ENCODE data around the gene BAIAP2L1.

The BAIAP2L1 gene

DNA sequence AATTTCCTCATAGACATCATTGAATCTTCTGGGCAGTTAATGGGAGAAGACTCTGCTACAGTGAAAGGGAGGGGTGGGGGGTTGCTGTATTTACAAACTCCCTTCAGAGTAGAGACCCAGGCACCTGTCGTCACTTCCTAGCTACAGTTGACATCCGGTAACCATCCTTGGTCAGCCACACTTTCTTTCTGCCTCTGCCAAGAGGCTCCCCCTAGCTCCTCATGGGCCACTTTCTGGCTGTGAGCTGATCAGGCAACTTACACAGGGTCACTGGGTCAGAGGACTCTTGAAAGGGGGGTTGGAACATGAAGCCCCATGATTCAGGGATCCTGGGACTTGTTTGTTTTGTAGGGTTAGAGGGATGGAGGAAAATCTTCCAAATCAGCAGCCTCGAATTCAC lies 150.1 kb downstream of the BAIAP2L1 start:
- FAIRE-seq (peak; percentile 49), DNase-seq (ENCODE audit: extremely low spot score, insufficient read length, low read depth) (no peak)

DNA sequence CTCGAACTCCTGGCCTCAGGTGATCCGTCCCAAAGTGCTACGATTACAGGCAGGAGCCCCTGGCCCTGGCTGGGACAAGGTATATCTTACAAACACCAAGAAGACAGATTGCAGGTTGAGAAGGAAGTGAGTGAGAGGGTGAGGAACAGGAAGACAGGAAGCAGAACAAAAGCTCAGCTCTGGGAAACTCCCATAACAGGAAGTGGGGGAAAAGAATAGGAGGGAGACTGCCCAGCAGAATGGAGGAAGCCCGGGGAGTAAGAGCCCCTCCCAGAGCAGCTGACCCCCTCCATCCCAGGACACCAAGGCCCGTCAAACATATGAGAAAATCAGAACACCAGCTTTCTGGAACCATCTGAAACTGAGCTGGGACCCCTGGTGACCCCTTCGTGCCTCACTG lies 151.8 kb downstream of the BAIAP2L1 start:
- DNase-seq (ENCODE audit: extremely low spot score, insufficient read length, low read depth) (no peak), FAIRE-seq (no peak)

DNA sequence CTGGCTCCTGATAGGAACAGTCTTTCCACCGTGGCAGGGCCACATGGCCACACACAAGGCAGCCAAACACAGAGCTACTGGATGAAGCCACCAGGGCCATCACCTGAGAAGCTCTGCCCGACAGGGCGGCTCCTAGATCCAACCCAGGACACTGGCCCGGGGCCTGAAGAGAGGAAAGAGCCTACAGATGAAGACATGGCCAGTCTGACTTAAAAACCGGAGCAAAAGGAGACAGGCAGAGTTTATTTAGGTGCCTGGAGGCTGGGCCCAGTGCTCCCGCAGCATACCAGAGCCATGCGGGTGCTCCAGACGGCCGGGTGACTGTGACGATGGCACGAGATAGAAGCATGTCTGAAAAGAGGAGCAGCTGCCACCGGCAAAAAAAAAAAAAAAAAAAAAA lies 152.7 kb downstream of the BAIAP2L1 start:
- FAIRE-seq = no peak
- DNase-seq (ENCODE audit: extremely low spot score, insufficient read length, low read depth) = no peak

DNA sequence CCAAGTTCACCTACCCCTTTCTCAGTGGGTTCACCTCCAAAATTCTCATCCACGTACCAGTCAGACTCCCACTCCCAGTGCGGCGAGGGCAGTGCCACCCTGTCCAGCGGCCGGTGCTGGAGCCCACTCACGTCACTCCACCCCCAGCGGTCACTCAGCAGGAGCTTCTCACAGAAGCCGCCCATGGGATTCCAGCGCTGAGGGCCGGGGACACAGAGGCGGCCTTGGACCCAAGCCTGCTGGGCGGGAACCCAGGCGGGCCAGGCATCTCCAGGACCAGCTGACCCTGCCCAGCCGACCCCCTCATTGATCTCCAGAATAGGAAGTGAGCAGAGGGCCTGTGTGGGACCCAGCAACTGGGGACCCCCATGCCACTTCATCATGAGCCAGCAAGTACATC lies 156.0 kb downstream of the BAIAP2L1 start:
- FAIRE-seq (no peak), DNase-seq (ENCODE audit: extremely low spot score, insufficient read length, low read depth) (no peak)

DNA sequence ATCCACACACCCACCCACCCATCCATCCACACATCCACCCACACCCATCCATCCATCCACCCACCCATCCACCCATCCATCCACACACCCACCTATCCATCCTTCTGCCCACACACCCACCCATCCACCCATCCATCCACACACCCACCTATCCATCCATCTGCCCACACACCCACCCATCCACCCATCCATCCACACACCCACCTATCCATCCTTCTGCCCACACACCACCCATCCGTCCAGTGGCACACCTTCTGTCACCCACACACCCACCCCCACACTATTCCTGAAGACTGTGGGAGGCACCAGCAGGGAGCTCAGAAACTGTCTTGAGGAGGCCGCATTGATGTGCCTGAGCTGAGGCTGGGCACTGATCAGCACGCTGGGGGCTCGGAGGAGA lies 158.0 kb downstream of the BAIAP2L1 start:
- DNase-seq (ENCODE audit: extremely low spot score, insufficient read length, low read depth) (no peak), FAIRE-seq (no peak)

DNA sequence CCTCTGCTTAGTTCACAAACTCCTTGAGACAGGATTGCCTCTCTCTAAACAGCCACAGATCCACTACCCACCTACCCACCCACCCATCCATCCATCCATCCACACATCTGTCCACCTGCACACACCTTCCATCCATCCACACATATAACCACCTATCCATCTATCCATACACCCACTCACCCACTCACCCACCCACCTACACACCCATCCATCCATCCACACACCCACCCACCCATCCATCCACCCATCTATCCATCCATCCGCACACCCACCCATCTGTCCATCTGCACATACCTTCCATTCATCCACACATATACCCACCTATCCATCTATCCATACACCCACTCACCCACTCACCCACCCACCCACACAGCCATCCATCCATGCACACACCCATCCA lies 158.5 kb downstream of the BAIAP2L1 start:
- DNase-seq (ENCODE audit: extremely low spot score, insufficient read length, low read depth) (no peak), FAIRE-seq (no peak)

DNA sequence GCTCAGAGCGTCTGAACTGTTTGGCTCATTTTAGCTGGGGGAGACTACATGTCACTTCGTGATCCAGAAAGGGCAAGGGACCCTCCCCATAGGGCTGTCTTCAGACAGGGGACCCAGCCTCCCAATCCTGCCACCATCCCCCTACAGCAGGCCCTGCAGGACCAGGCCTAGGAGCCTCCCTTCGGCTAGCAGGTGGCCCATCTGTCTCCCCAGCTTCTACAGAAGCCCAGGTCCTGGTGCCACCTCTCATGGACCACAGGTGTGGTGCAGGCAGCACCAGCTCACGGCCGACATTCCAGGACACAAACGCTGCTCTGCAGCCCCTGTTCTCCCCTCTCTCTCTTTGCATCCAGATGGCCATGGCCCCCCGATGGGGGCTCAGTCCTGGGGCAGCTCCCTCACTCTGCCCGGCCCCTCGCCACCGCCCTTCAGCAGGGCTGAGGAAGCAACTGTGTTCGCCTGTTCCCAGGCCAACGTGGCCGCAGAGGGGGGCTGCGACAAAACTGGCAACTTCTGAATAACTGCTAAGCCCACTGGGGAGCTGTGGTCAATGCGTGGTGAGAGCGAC lies 159.1 kb downstream of the BAIAP2L1 start:
- no peak for DNase-seq (ENCODE audit: extremely low spot score, insufficient read length, low read depth)
- FAIRE-seq = no peak
